Right ventricle myocardium inferior (tissue), 1 donor: ENCODE measurements around the gene TMEM52B. TPM values are rescaled to one million over a fixed set of nuclear protein-coding genes. Genes with fewer than 3 reads are reported as not detected.
"Not testable (repeated sequence)": the region's sequence is repeated elsewhere in the genome, so short reads cannot be mapped to it uniquely, and the experiment has no call there.

ENCODE experiments used
- ATAC-seq: fragments of 200-7000 bp; cut with Tn5 transposase; one replicate; pipeline ENCODE4 v1.9.1; 2020; ENCODE audit warnings: mild to moderate bottlenecking, moderate library complexity
- DNase-seq: peaks from one replicate; pipeline ENCODE4 v3.0.0; 2021; ENCODE audit errors: missing footprints
- intact Hi-C: fragments of 100-400 bp; cut with DNase I; formaldehyde crosslinking; loops from one replicate; pipeline ENCODE4 v1.11.0; 2022
- total RNA-seq: library from RNA; stranded (reverse); fragmentation: NEBNext Ultra II Directional; extraction: Animal tissue kit (Norgen Biotek cat#: 25700); gene quantifications from one replicate; pipeline ENCODE4 v1.2.1, GENCODE V29; 2021
- donor health status: DM: no; HTN: yes; CAD: no; lungs with severe emphysema.

Gene TMEM52B
- total RNA-seq, 1 donor from 2014 or later = not detected

GRCh38 chr12:10165421-10165820, 13.4 kb upstream of the TMEM52B start:
- DNase-seq (no peak), ATAC-seq (no peak)
- intact Hi-C loops = no loop called here

DNA sequence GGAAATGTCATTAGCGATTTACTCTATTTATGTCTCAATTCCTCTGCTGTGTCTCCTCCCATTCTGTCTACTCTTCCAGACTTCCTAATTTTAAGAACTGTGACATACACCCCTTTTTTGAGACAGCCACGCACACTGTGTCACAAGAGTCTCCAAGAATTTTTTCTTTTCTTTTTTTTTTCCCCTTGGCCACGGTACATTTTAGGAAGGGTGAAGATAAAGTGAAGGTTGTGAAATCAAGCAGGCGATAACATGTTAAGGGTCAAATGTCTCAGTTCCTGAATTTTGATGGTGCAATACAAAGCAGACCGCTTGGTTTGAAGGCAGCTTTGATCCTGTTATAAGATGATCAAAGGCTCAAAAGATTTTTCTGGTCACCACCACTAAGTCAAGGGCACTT, 11.2 kb upstream of the TMEM52B start:
- DNase-seq (no peak), ATAC-seq (peak; percentile 71)
- intact Hi-C loops = no loop called here

GRCh38 chr12:10169104-10169503, 9.7 kb upstream of the TMEM52B start:
- no peak for ATAC-seq
- intact Hi-C loops = no loop called here
- DNase-seq = no peak

DNA sequence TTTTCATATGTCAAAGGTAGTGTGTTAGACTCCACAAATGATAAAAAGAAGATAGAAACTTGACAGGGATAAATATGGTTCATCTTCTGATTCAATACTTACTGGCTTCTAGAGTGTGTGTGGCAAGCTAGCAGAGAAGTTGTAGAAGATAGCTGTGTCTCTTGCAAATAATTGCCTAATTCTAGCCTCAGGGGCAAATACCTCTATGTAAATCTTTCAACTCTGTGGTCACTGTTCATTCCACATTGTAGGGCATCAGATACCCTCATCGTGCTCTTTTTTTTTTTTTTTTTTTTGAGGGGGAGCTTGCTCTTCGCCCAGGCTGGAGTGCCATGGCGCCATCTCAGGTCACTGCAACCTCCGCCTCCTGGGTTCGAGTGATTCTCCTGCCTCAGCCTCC, 8.6 kb upstream of the TMEM52B start:
- no peak for ATAC-seq
- intact Hi-C loops = no loop called here
- no peak for DNase-seq

DNA sequence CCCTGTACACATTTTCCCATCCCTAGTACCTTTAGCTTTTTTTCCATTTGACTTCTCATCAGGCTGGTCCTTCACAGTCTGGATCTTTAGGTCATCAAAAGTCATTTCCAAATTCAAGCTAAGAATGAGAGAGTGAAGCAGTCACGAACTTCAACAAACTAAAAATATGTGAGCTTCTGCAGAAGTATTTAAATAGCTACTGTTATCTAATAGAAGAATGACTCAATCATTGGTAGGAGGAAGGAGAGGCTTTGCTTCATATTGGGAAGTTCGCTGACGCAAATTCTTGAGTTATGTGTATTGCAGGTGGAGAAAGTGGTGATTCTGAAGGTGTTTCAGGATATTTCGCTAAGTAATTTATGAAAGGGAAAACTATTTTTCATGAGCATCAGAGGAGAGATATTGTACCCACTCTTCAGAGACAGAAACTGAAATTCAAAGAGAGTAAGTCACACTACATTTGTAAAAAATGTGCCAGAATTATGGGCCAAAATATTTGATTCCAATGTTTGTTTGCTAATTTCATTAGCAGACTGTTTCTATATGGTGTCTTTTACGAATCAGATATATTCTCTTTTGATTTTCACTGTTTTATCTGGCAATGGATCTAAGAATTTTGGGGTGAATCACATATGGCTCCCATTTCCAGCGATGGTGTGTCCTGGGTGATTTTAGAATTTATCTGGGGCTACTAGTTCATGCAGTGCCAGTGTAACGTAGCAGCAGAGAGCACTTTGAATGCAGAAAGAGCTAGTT, 6.7 kb upstream of the TMEM52B start, which contains the start of gene OLR1:
Gene OLR1 (minus strand): TSS at position 160 of the 756 bp plus-strand sequence. CDS start 55 bp downstream, at position 105.
- no peak for DNase-seq
- no peak for ATAC-seq
- intact Hi-C loops = no loop called here

- intact Hi-C loops = no loop called here
- ATAC-seq (no peak), DNase-seq (no peak)
These were observed 3.7 kb upstream of the TMEM52B start for GRCh38 chr12:10174986-10175614.

DNA sequence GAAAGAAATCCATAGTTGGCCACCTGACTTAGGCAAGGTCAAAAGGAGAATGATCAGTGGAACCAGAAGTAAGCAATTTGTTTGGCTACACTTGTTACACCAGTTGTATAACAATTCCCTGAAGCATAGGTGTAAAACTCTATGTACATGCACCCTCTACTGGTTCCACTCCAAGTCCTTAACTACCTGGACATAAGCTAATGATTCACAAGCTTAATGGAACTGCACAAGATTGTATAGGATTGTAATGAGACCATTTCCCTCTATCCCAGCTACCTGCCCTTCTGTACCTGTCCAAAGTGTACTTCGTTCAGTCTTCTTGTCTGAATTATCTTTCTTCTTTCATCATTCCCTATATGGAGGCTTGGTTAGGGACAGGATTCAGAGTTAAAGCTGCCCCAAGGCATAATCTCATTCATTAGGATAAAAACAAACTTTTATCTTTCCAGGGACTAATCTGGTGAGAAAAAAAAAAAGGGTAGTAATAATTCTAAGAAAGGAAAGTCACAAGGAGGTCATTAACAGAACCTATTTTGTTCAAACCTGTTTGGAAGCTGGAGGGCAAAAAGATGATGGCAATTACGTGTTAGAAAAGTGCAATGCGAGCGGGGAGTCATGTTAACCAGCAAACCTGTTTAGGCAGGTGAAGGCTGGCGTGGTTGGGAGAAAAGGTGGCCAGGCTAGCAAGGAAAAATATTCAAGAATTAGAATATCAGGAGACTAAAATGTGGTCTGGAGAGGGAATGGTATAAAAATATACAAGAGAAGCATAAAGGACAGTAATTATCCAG, 2.8 kb upstream of the TMEM52B start:
- intact Hi-C loops = no loop called here
- no peak for DNase-seq
- ATAC-seq = no peak

GRCh38 chr12:10179776-10180181, 947 bp downstream of the TMEM52B start:
- intact Hi-C loops = no loop called here
- ATAC-seq (no peak), DNase-seq (no peak)

DNA sequence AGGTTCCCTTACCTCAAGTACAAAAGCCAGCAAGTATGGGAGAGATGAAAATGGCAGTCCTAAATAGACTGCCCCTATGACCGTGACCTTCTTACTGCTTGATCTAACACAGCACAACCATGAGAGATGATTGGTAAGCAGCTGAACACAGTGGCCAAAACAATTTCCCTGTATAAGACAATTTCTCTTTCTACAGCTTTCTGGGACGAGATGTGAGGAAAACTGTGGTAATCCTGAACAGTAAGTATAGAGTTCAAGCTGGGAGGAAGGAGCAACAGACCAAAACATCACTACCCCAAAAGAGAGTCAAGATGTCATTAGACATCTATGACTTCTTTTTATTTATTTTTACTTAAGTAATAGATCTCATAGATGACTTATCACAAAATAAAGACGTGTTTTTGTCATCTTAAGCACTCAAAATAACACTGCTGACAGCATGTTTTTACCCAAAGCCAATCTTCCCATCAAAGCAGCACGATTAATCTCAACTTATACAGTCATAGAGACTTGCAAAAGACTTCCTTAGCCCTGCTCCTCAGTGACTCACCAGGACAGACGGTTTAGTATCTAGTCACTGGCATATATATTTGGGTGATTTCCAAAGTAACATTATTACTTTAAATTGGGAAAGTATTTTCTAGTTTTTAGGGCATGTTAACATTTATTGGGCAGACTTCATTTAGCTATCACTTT, 3.7 kb downstream of the TMEM52B start:
- DNase-seq = no peak
- intact Hi-C loops = no loop called here
- no peak for ATAC-seq

- DNase-seq (no peak), ATAC-seq (peak; percentile 69)
- intact Hi-C loops = no loop called here
These were observed 5.5 kb downstream of the TMEM52B start for GRCh38 chr12:10184261-10184843.

DNA sequence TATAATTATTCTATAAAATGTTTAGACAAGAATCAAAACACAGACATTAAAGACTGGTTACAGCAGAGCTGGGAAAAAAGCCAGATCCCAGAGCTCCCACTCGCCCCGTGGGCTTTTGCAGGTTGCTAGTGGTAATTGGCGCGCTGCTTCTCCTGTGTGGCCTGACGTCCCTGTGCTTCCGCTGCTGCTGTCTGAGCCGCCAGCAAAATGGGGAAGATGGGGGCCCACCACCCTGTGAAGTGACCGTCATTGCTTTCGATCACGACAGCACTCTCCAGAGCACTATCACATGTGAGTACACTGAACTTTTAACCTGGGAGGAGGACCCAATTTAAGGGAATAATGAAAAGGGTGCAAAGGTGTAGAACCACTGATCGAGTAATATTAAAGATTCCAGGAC, 7.5 kb downstream of the TMEM52B start:
- intact Hi-C loops = no loop called here
- DNase-seq = peak; percentile 84
- no peak for ATAC-seq

DNA sequence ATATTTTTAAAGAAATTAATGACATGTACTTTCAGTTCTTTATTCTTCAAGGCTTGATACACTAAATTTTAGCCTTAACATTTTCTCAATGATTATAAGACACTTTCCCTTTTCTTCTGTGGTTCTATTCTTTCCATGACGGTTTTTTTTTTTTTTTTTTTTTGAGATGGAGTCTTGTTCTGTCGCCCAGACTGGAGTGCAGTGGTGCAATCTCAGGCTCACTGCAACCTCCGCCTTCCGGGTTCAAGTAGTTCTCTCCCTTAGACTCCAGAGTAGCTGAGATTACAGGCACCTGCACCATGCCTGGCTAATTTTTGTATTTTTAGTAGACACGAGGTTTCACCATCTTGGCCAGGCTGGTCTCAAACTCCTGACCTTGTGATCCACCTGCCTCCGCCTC, 8.1 kb downstream of the TMEM52B start:
- ATAC-seq, intact Hi-C loops, DNase-seq: not testable (repeated sequence)

DNA sequence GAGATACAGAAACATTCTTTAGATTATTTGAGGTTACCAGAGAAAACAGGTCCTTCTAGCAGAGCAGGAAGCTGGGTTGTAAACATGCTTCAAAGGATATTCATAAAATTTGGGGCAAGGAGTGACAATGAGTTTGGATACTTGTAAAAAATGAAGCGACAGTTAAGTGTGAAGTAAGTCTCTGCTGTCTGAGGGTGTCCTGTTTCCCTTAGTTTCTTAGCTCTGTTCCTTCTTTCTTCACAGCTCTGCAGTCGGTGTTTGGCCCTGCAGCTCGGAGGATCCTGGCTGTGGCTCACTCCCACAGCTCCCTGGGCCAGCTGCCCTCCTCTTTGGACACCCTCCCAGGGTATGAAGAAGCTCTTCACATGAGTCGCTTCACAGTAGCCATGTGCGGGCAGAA, 10.8 kb downstream of the TMEM52B start:
- peak; percentile 74 for ATAC-seq
- intact Hi-C loops = loop anchor here (1.0 to 5.0 kb wide), 3 partner anchors 36 to 442 kb away; partner anchors contain the start of gene CLEC9A
- DNase-seq = no peak

DNA sequence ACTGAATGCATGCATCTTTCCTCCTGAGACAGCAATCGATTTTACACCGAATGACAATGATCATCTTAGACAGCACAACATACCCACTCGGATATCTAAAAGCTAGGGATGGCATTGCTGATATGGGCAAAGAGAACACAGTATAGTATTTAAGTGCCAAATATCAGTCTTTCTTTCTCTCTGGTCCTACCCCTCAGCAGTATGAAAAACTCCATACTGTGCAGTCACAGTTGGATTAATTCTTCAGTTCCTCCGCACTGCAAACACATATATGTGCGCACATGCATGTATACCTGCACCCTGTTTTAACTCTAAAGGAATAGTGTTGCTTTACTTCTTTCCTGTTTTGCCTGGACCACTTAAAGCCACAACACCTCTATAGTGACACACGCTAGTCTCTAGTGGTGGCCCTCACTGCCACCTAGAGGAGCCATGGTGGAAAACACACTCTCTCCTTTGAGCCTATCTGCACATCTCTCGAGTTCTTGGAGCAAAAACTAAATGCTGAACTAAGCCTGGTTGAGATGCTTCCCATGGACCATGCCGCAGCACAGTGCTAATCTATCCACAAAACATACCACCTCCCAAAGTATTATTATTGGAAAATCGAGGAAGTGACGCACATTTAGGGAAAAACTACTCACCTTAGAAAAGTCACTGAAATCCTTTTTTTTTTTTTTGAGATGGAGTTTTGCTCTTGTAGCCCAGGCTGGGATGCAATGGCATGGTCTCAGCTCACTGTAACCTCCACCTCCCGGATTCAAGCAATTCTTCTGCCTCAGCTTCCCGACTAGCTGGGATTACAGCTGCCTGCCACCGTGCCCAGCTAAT, 11.9 kb downstream of the TMEM52B start:
- intact Hi-C loops = loop anchor here (1.0 to 5.0 kb wide), 3 partner anchors 37 to 443 kb away; partner anchors contain the start of gene CLEC9A
- DNase-seq (no peak), ATAC-seq (peak; percentile 96)

DNA sequence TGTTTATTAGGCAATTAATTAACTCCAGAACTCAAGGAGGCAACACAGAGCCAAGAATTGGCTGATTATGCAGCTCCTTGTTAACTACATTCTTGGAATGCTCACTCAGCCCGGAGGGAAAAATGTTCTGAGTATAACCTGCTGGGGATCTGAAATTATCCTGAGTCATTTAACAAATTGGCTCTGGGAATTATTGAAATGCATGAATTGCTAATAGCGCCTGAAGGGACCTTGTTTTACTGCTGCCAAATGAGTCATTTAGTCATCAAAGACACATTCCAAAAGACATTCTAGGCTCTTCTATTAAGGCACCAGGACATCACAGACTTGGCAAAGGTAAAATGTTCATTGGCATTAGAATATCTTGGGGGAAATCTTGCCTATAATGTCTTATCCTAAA, 13.0 kb downstream of the TMEM52B start:
- intact Hi-C loops = loop anchor here (5.0 kb wide), 2 partner anchors 160 to 445 kb away; partner anchors contain the start of gene CLEC9A
- DNase-seq (no peak), ATAC-seq (no peak)

- ATAC-seq (no peak), DNase-seq (no peak)
- intact Hi-C loops = loop anchor here (5.0 kb wide), 2 partner anchors 162 to 447 kb away; partner anchors contain the start of gene CLEC9A
These were observed 15.4 kb downstream of the TMEM52B start for GRCh38 chr12:10194160-10194670.

DNA sequence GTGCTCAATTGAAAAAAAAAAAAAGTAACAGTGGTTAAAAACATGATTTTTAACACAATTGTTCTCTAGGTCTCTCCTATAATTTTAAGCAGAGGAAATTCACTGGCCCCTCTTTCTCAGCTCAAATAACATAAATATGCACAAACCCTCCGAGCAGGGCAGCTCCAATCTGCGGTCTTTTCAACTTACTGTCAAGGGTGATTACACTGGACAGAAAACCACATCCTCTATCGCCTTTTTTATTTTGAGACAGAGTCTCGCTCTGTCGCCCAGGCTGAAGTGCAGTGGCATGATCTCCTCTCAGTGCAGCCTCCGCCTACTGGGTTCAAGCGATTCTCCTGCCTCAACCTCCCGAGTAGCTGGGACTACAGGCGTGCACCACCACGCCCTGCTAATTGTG, 17.4 kb downstream of the TMEM52B start:
- ATAC-seq = no peak
- intact Hi-C loops = no loop called here
- DNase-seq = no peak
